ENCODE measurements around the gene S1PR1.

Gene S1PR1

DNA sequence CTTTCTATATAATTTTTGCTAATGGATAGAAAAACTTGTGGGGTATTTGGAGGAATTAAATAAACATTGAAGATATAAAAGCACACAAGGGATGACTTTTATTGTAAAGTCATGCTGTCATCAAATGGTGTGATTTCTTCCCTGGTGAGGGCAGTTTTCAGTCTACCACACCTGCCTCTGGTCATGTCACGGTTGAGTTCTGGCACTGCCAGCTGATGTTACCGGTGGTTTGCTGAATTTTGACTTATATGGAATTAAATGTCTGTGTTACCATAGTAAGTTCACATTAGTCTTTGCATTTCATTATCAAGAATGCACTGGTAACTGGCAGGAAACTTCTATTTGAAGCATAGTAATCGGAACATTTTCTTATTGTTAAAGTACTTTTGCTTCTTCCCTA lies 13.4 kb downstream of the S1PR1 start:
- no peak for DNase-seq

DNA sequence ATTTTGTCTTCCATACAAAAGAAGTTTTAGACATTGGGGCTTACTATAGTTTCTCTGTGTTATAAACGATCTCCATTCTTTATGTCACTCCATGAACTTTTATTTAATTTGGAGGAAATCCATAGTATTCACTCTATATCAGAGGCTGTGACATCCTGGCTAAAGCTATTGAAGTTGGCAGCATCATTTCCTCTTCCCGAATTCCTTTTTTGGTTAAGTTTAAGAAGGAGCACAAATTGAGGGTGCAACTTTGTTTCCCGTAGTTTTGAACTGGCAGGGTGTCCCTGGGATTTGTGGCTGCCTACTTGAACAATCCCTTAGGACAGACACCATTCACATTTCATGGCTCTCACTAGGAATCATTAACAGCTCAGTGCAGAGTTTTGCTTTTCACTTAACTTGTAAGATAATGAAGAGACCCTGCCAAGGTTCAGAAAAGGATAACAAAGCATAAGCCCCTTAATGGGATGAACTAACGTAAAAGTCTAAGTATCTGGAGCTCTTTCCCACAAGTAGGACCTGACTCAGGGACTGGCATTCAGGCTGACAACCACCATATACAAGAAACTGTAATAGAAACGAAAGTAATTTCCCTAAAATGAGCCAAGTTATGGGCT lies 13.9 kb downstream of the S1PR1 start:
- no peak for DNase-seq

DNA sequence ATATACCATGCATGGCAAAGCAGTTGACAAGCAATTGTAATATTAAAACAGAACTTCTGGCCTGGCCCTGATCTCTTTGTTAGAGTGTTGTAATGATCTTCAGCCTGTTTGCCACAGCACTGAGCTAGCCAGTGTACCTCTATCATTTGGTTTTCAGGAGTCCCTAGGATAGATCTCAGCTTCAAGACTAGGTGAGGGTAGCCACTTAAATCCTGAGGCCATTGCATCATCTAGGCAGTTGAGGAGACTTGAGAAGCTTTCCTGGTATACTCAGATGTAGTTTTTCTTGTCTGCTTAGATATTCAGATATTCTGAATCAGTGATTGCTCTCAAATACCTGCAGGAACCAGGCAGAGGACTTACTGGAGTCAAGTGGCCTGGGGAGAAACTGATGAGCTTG lies 14.7 kb downstream of the S1PR1 start:
- no peak for DNase-seq

DNA sequence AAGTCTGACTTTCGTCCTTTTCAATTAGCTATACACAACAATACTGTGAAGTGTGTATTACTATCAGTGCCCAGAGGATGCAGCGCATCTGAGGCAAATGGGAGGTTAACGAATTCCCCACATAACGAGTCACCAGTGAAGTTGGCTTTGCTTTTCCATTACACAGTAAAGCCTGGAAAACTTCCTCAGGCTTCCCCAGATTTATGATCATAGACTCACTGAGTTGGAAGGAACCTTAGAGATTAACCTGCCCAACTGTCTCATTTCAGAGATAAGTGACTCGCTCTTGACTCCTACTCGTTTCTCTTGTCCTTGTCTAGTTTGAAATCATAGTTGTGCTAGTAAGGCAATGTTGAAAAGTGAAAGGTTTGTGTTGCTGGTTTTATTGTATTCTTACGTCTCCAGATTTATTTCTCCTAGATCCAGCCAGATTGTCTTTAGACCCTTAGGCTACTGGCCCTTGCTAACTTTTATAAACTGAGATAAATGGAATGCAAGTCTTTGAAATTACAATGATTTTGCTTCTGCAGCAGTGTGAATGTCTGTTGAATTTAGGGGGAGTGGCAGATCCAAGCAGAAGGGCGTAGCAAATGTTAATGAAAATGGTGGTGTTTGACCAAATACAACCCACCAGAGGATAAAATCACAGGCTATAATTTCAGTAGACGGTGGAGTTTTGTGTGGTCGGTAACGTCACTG lies 17.3 kb downstream of the S1PR1 start:
- no peak for DNase-seq

DNA sequence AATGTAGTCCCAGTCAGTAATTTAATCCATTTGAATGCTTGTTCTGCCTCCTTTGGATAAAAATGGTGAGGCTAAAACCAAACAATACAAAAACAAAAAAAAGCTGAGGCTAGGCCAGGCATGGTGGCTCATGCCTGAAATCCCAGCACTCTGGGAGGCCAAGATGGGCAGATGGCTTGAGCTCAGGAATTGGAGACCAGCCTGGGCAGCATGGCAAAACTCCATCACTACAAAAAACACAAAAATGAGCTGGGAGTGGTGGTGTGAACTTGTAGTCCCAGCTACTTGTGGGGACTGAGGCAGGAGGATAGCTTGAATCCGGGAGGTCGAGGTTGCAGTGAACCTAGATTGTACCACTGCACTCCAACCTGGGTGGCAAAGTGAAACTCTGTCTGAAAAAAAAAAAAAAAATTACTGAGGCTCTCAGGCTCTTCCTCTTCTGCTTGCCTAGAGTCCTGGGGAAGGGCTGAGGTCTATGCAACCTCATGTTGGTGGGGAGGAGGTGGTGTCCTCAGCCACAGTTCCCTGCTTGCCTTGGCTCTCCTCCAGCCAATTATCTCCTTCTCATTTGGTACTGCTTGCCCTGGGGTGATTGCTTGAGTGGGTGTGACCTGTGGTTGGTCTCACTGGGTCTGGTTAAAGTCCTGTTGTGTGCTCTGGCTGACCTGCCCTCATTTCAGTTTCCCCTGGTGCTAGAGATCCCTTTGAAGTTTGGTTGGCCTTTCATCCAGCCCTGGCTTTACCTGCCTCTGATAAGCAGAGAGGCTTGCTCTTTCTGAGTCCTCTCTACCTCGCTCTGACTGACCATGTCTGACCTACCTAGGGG lies 20.9 kb downstream of the S1PR1 start:
- no peak for DNase-seq

DNA sequence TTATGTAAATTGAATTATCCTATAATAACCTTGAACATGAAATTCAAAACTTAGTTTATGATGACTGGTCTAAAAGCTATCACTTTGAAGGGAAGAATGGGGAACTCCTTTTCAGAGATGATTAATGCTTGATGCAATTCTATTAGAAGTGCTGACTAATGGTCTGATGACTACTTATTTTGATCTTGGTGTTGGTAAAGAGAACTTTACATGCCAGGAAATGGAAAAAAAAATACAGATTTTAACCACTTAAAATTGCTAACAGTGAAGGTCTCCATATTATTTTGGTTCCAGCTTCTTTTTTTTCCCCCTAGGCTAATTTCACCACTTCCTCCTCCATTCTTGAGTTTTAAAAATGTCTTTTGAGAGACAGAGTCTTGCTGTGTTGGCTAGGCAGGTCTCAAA lies 22.9 kb downstream of the S1PR1 start:
- DNase-seq = no peak

DNA sequence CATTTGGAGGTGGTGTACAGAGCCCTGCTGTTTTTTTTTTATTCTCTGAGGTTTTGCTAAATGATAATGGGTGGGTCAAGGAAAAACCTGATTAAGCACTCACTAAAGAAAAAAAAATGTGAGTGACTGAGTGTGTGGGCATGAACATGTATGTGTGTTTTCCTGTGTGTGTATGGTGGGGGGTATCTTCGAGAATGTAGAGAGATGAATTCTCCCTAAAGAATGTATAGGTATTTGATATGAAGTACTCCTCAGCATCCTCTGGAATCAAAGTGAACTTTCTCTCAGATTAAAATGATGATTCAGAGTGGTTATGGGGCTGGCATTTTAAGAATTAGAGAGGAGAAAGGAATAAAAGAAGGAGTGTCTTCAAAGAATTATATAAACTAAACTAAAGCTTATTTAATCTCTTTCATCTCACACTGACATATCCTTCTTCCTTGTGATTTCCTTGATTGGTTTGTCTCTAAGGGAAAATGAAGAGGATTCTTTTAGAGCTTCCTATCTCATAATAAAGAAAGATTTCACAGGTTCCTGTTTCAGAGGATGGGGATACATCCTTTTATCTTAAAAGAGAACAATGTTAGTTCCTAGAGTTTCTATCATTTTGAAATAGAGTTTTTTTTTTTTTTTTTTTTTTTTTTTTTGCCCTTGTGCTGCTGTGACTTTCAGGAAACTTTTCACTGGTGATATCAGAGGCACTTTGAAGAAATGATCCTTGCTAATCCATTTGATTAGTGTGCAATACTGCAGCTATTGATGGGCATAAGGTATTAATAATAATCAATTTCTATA lies 23.9 kb downstream of the S1PR1 start:
- no peak for DNase-seq

DNA sequence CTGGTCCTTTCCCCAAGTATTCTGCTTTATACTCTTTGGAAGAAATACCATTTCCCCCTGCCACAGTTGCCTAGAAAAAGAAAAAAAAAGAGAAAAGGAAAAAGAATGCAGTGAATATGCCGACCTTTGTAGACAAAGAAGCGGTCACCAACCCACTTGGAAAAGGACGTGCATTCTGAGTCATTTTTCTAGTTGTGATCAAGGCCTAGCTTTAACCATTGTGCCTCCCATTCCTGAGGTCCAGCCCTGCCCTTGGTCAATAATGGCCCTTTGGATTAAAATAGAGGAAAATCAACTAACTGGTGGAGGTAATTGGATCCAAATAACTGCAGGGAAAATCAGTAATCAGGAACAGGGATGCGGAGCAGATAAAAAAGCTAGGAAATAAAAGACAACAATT lies 24.8 kb downstream of the S1PR1 start:
- DNase-seq = no peak

DNA sequence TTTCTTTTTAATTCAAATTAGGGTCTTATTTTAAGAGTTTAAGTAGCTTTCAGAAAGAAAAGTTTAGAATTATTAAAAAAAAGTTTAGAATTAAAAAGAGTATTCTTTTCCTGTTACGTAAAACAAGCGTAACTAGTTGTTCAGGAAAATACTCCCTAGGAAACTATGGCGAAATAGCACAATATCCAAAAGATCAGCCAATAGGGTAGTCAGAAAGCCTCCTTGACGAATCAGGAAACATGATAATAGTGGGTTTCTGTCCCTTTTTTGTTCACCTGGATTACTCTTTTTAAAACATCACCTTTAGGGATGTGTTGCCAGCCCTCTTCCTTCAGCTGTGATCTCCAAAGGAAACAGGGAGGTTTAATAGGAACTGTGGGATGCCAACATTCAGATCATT lies 25.2 kb downstream of the S1PR1 start:
- no peak for DNase-seq

DNA sequence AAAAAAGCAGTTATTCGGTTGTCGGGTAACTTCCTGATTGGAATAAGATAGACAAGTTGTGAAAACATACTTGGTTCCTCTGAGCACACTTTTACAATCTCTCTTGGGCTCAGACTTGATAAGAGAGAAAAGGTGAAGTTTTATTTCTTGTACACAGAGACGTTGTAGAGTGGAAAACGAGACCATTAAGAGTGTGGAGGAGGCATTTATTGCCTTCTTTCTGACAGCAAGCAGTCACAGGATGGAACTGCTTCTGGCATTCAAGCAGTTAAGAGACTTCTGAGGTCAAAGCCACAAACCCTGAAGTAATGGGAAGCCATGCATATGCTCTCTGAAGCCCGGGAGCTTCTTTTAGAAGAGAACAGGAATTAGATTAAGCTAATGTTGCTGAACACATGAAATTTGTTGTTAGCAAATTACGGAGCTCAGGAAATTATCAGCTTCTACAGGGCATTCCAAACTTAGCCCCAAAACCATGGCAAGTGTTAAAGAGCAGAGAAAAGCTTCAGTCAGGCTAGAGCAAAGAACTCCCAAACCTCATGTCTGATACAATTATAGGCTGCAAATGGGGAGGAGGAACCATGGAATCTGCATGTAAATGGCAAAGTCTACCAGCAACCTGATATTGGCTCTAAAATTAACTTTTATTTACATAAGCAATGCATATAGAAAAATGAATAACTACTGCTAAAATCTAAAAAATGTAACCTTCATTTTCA lies 26.0 kb downstream of the S1PR1 start:
- no peak for DNase-seq

DNA sequence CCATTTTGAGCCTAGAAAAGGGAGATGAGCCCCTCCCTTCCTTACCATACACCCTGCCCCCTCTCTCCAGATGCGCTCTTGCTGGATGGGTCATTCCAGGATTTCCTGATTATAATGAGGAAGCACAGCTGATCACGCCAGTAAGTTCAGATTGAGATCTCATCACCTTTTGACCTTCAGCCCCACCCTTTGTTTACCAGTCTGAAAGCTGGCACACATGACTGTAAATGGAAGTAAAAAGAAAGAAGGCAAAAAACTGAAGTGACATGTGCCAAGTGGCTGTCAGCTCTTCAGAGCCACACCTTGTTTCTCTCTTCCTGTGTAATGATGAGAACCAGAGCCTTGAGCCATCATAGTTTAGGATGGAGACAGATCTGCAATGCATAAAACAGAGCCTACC lies 27.9 kb downstream of the S1PR1 start:
- DNase-seq = no peak

DNA sequence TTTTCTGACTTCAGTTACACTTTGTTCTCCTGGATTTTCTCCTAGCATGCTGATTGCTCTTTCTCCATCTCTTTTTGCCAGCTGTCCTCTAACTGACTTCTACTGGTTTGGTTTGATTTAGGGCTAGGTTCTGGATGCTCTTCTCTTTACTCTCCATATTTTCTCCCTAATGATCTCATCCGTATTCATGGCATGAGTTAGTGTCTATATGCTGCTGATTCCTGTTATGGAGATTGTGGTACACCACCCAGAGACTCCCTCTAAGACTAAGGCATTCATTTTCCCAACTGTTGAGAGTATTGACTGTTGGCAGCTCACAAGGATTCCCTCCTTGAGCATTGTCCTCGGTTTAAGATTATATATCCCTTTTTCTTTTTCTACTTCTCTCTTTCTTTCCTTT lies 28.9 kb downstream of the S1PR1 start:
- DNase-seq = no peak

DNA sequence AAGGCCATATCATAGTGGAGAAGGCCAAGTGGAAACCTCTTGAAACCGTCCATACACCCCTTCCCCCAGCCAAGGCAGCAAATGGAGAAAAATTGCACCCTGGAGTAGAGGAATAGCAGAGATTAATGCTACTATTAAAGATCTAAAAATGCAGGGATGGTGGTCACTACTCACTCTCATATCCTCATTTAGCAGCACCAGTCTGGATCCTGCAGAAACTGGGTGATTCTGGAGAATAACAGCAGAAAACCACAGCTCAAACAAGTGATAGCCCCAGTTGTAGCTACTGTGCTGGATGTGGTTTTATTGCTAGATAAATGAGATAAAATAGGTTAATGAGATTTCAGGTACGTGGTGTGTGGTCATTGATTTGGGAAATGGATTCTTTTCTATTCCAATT lies 30.3 kb downstream of the S1PR1 start:
- no peak for DNase-seq

DNA sequence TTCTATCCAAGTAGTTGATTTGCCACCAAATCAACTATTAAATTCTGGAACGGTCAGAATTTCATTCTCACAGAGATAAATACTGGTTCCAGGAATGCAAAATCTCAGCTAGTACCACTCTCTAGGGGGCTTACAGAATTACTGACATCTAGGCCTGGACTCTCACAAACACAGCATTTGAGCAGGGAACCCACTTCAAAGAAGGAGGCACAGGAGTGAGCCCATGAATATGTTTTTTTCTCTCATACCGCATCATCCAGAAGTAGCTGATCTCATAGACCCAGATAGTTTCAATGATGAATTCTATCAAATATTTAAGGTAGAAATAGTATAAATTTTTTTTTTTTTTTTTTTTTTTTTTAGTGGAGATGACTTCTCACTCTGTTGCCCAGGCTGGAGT lies 32.1 kb downstream of the S1PR1 start:
- no peak for DNase-seq

DNA sequence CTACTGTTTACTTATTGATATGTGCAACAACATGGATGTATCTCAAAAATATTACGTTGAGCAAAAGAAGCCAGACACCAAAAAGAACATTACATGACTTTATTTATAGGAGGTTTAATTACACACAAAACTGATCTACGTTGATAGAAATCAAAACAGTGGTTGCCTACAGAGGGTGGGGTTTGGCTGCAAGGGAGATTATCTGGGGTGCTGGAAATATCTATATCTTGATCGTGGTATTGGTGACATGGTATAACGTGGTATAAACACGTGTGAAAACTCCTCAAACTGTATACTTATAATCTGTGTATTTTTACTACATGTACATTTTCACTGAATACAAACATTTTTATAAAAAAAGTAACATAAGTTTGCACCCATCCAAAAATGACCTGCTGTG lies 38.9 kb downstream of the S1PR1 start:
- no peak for DNase-seq

DNA sequence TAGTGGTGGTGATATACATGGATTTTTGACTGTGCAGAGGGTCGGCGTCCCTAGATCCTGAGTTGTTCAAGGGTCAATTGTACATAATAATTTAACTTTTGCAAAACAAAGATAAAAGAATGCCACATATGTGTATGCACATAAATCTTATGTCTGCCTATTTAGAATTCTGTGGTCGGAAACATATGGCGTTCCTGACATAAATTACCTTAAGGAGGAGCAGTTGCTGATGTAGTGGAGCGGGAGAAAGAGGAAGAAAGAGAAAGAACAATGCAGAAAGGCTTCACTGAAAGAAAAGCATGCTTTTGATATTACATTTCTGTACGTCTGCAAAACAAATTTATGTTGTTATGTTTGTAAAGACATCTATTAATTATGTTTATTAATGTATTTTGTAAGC lies 40.0 kb downstream of the S1PR1 start:
- DNase-seq = no peak

DNA sequence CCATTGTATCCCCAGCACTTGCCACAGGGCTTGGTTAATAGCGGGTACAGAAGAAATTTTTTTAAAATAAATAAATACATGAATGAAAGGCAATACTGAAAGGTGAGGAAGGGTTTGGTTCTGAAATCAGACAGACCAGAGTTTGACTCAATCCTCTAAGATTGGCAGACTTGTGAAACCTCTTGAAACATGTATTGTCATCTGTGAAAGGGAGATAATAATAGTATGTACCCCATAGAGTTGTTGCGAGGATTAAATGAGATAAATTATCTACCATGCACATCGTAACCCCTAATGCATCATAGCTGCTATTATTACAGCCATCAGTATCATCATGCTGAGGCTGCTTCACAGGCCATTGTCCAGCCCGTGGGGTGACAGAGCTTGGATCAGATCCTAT lies 41.4 kb downstream of the S1PR1 start:
- DNase-seq = no peak

DNA sequence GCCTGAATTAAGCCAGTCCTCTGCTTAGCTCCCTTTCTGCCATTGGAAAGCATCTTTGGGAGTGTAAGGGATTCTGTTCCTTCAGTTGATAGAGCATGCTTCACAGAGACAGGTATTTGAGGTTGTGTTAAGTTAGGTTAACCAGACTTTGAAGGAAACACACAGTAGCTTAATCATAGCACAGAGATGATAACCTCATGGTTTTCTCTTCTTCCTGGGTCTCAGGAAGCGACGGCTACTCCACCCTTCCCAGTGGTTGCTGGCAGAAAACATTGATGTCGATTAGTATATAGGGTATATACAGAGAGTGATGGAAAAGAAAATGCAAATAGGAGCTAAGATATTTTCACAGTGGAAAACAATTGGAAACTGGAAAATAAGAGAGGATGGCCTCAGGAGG lies 42.0 kb downstream of the S1PR1 start:
- DNase-seq = no peak

DNA sequence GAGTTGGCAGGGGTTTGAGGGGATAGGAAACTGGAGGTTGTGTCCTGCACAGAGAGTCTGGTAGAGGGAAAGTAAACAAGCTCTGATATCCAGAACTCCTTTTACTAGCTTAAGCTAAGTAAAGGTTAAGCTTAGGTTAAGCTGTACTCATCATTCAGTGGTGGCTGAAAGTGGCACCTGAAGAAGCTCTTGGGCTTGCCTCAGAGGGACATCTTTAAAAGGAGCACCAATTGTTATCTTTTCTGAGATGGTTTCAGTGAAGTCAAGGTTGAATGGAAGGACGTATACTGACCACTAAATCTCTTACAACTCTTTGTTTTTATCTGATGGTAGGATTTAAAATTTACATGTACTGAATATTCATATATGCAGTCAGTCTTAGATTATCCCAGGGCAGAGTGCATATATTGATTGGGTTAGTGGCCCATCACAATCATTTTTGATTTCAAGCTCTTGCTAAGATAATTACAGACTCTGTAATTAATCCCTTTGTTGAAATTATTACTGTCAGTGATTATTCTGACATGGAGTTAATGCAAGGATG lies 43.3 kb downstream of the S1PR1 start:
- DNase-seq = no peak

DNA sequence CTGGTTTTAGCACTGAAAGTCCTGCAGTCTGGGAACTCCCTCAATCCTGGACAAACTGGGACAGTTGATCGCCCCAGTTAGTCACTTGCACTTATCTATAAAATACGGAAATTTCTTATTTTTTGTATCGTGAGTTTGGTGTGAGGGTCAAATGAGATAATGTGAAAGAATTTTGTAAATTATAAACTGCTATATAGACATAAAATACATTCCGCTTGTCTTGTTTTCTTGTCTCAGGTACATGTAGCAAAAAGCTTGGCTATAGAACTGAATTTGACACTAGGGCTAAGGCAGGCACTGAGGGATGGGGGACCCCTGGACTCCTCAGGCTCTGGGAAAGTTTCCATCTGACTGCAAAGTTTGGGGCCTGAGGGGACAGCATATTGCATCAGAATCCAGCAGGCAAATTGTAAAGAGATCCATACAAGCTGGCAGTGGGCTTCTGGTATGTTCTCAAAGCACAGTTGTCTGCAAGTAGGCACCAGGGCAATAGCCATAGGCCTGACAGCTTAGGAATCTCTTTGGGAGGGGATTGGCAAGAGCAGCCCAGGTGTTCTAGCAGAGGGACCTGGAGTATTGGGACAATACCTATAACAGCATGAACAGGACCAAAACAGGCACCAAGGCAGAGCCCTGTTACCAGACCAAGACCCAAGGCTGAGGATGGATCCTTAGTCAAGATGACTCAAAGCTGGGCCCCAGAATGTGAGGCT lies 44.3 kb downstream of the S1PR1 start:
- no peak for DNase-seq

DNA sequence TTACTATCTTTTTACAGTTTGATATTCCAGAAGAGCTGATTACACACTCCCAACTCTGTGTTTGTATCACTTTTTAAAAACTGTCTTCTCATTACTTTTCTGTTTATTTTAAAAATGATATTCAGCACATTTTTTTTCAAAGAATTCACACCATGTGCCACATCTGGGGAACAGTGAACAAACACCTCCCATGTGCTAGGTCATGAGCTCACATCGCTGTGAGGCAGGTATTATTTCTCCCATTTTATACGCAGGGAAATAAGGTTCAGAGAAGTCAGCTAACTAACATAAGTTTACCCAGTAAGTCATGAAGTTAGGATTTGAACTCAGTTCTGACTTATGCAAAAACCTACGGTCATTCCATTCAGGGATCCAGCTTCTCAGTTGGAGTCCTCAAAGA lies 44.9 kb downstream of the S1PR1 start:
- DNase-seq = no peak

Data from stimulated activated CD4-positive, alpha-beta T cell treated with anti-CD3 and anti-CD28 coated beads, Interleukin-2, amount 100 ng/mL, for 24 hours (primary cell).